Mesothelial cell of epicardium (in vitro differentiated cells): ENCODE results near the gene EP400. TPM values are rescaled to one million over a fixed set of nuclear protein-coding genes. Genes with fewer than 3 reads are reported as not detected.

Experiments used
- DNase-seq, 2 experiments: peaks; one replicate each; pipeline ENCODE4 v3.0.0; 2021; ENCODE audit warnings: low spot score in 2 of 2; ENCODE audit not compliant: unreplicated experiment in 2 of 2
- H3K27ac Mint-ChIP-seq: 2 replicates; pipeline ENCODE4 v1.8.0; 2021; ENCODE audit warnings: mixed read lengths
- H3K27me3 Mint-ChIP-seq: 2 replicates; pipeline ENCODE4 v1.8.0; 2021; ENCODE audit warnings: low read depth, mixed read lengths
- H3K36me3 Mint-ChIP-seq: 2 replicates; pipeline ENCODE4 v1.8.0; 2021; ENCODE audit warnings: mixed read lengths
- H3K4me1 Mint-ChIP-seq: 2 replicates; pipeline ENCODE4 v1.8.0; 2021; ENCODE audit warnings: mixed read lengths
- H3K4me3 Mint-ChIP-seq: 2 replicates; pipeline ENCODE4 v1.8.0; 2021; ENCODE audit warnings: mild to moderate bottlenecking, moderate library complexity, mixed read lengths
- H3K9me3 Mint-ChIP-seq: 2 replicates; pipeline ENCODE4 v1.8.0; 2021; ENCODE audit warnings: mixed read lengths
- CTCF ChIP-seq: fragments of 200-600 bp; sonication (generic); IDR thresholded peaks from one replicate; pipeline ENCODE4 v1.5.0; 2021; ENCODE audit warnings: antibody characterized with exemption; ENCODE audit not compliant: unreplicated experiment
- total RNA-seq: library from RNA; stranded (reverse); gene quantifications from 3 replicates; pipeline ENCODE4 v1.2.1, GENCODE V29; 2021

EP400 gene
- total RNA-seq, 1 donor from 2014 or later, result 77.9 TPM

- Mint-ChIP-seq H3K9me3 (no peaks in the 10 kb centered on the region), H3K27ac (peak overlapping the region; percentile 96), H3K4me3 (peak overlapping the region; percentile 96), H3K36me3 (peaks cover 14% of the 10 kb centered on the region), H3K27me3 (no peaks in the 10 kb centered on the region), H3K4me1 (peaks cover 17% of the 10 kb centered on the region)
- no peak for TF ChIP-seq CTCF
- DNase-seq, result no peak
Measured at GRCh38 chr12:132084621-132085290, 135.0 kb downstream of the EP400 start.

- peak overlapping the region; percentile 96 for H3K4me3 Mint-ChIP-seq
- DNase-seq, result no peak
- peak overlapping the region; percentile 96 for H3K27ac Mint-ChIP-seq
- H3K9me3 Mint-ChIP-seq, result no peaks in the 10 kb centered on the region
- peaks cover 18% of the 10 kb centered on the region for H3K36me3 Mint-ChIP-seq
- peaks cover 17% of the 10 kb centered on the region for H3K4me1 Mint-ChIP-seq
- H3K27me3 Mint-ChIP-seq, result no peaks in the 10 kb centered on the region
- no peak for TF ChIP-seq CTCF
Measured at GRCh38 chr12:132085291-132085635, 135.5 kb downstream of the EP400 start.

GRCh38 chr12:132089407-132089910 lies 139.7 kb downstream of the EP400 start:
- H3K4me1 Mint-ChIP-seq, result peaks cover 13% of the 10 kb centered on the region
- no peak for TF ChIP-seq CTCF
- H3K9me3 Mint-ChIP-seq, result no peaks in the 10 kb centered on the region
- H3K27me3 Mint-ChIP-seq, result no peaks in the 10 kb centered on the region
- DNase-seq, result no peak
- H3K36me3 Mint-ChIP-seq, result peaks cover 23% of the 10 kb centered on the region
- H3K4me3 Mint-ChIP-seq, result no peak overlapping the region
- H3K27ac Mint-ChIP-seq, result no peak overlapping the region

- H3K4me3 Mint-ChIP-seq, result no peak overlapping the region
- H3K9me3 Mint-ChIP-seq, result peaks cover 6% of the 10 kb centered on the region
- H3K4me1 Mint-ChIP-seq, result no peaks in the 10 kb centered on the region
- TF ChIP-seq CTCF, result no peak
- H3K36me3 Mint-ChIP-seq, result peaks cover 36% of the 10 kb centered on the region
- no peaks in the 10 kb centered on the region for H3K27me3 Mint-ChIP-seq
- no peak for DNase-seq
- no peak overlapping the region for H3K27ac Mint-ChIP-seq
Measured at GRCh38 chr12:132094269-132094891, 144.6 kb downstream of the EP400 start.

GRCh38 chr12:132095520-132096409 lies 146.0 kb downstream of the EP400 start:
- DNase-seq, result no peak
- no peak overlapping the region for H3K27ac Mint-ChIP-seq
- H3K36me3 Mint-ChIP-seq, result peaks cover 32% of the 10 kb centered on the region
- no peak for TF ChIP-seq CTCF
- H3K4me3 Mint-ChIP-seq, result no peak overlapping the region
- peaks cover 6% of the 10 kb centered on the region for H3K9me3 Mint-ChIP-seq
- H3K4me1 Mint-ChIP-seq, result no peaks in the 10 kb centered on the region
- H3K27me3 Mint-ChIP-seq, result no peaks in the 10 kb centered on the region
